Lung (tissue), 12 donors: Measurements from ENCODE around the gene ZFP91. TPM values are rescaled to one million over a fixed set of nuclear protein-coding genes. Genes with fewer than 3 reads are reported as not detected.

Experiments
- ATAC-seq: fragments of 200-7000 bp; cut with Tn5 transposase; one replicate; pipeline ENCODE4 v1.9.1; 2020; ENCODE audit warnings: moderate number of reproducible peaks; ENCODE audit not compliant: insufficient read depth, low FRiP score
- DNase-seq, 3 donors: peaks; one replicate each; pipeline ENCODE4 v3.0.0-alpha.2; 2013 to 2017
- H3K27ac ChIP-seq, 2 donors: one replicate each; pipeline ENCODE4 v1.5.1; 2013; ENCODE audit warnings: mild to moderate bottlenecking in 2 of 2, moderate library complexity in 2 of 2, control low read depth in 1 of 2, inconsistent platforms in 1 of 2, low read depth in 1 of 2, low read length in 1 of 2
- H3K27me3 ChIP-seq, 3 donors: one replicate each; pipeline ENCODE4 v1.5.1; 2013; ENCODE audit warnings: low read length in 2 of 3; ENCODE audit not compliant: control insufficient read depth in 3 of 3, insufficient read depth in 3 of 3
- H3K36me3 ChIP-seq, 4 donors: one replicate each; pipeline ENCODE4 v1.5.1; 2013; ENCODE audit warnings: low read length in 4 of 4, mild to moderate bottlenecking in 1 of 4, moderate library complexity in 1 of 4; ENCODE audit not compliant: control insufficient read depth in 4 of 4, insufficient read depth in 4 of 4
- H3K4me1 ChIP-seq, 5 donors: one replicate each; pipeline ENCODE4 v1.5.1; 2013; ENCODE audit warnings: low read length in 5 of 5, mild to moderate bottlenecking in 2 of 5, moderate library complexity in 1 of 5; ENCODE audit not compliant: control insufficient read depth in 5 of 5, insufficient read depth in 5 of 5
- H3K4me3 ChIP-seq: one replicate; pipeline ENCODE4 v1.5.1; 2013; ENCODE audit warnings: mild to moderate bottlenecking, control low read depth, moderate library complexity
- H3K9ac ChIP-seq, 2 donors: one replicate each; pipeline ENCODE4 v1.5.1; 2013; ENCODE audit warnings: low read length in 2 of 2, control low read depth in 1 of 2; ENCODE audit not compliant: insufficient read depth in 1 of 2
- H3K9me3 ChIP-seq, 4 donors: one replicate each; pipeline ENCODE4 v1.5.1; 2013; ENCODE audit warnings: low read length in 3 of 4, mild to moderate bottlenecking in 1 of 4, moderate library complexity in 1 of 4; ENCODE audit not compliant: control insufficient read depth in 4 of 4, insufficient read depth in 3 of 4
- CTCF ChIP-seq: IDR thresholded peaks from 2 replicates; pipeline ENCODE4 v1.5.1; 2012; ENCODE audit warnings: mild to moderate bottlenecking; ENCODE audit errors: control extremely low read depth, extremely low read depth
- WGBS, 2 donors: extraction: QIAGEN DNeasy Blood & Tissue Kit; methylation state at CpG; one replicate each; pipeline ENCODE4 v1.1.7; 2013; 5-methylcytosine and 5-hydroxymethylcytosine counted together
- polyA plus RNA-seq, 2 donors: library from polyadenylated mRNA; stranded (reverse); fragments of 200-250 nt; gene quantifications; one replicate each; pipeline ENCODE4 v1.2.1, GENCODE V29; 2013
- total RNA-seq, 2 donors: library from RNA; depleted of rRNA in 1 of 2; stranded (reverse); fragments of >200 nt in 1 of 2; gene quantifications; one replicate each; pipeline ENCODE4 v1.2.1, GENCODE V29; 2014 to 2021
- donor health status: control.
- donor health status: control.
- donor health status: Bipolar disorder and iron deficiency.
- donor health status: healthy.
- donor health status: DM: yes; HTN: yes; CAD: no.

Gene ZFP91
- total and polyA plus RNA-seq, 4 donors = 11.1 to 47.0 (median 31.2) TPM

GRCh38 chr11:58576887-58577471 is 1.9 kb upstream of the ZFP91 start:
- H3K9ac ChIP-seq = peak overlapping the region in 1 of 2 donors; percentile 97
- no peak for TF ChIP-seq CTCF
- ATAC-seq = no peak
- H3K9me3 ChIP-seq = no peaks in the 10 kb centered on the region
- no peaks in the 10 kb centered on the region for H3K27me3 ChIP-seq
- WGBS, 2 donors = 29 to 36% methylated on average over 4 of the region's 4 CpGs
- H3K4me1 ChIP-seq = peaks cover 7 to 25% (median 10%) of the 10 kb centered on the region in 5 donors
- H3K27ac ChIP-seq = peak overlapping the region; percentile 83 to 97
- no peaks in the 10 kb centered on the region for H3K36me3 ChIP-seq
- no peak overlapping the region for H3K4me3 ChIP-seq
- peak in 2 of 3 donors; percentile 59 to 61 for DNase-seq

GRCh38 chr11:58577555-58578135 is 1.2 kb upstream of the ZFP91 start:
- no peak for ATAC-seq

GRCh38 chr11:58578136-58578634 is 678 bp upstream of the ZFP91 start:
- peak overlapping the region; percentile 83 for H3K4me3 ChIP-seq
- H3K9ac ChIP-seq = peak overlapping the region; percentile 97 to 99
- no peaks in the 10 kb centered on the region for H3K36me3 ChIP-seq
- H3K27ac ChIP-seq = peak overlapping the region; percentile 97 to 100
- 0 to 1% methylated on average over 33 of the region's 33 CpGs for WGBS, 2 donors
- H3K9me3 ChIP-seq = no peaks in the 10 kb centered on the region
- DNase-seq (peak; percentile 97 to 99 (median 99)), ATAC-seq (peak; percentile 71)
- H3K27me3 ChIP-seq = no peaks in the 10 kb centered on the region
- H3K4me1 ChIP-seq = peaks cover 6 to 26% (median 10%) of the 10 kb centered on the region in 5 donors
- no peak for TF ChIP-seq CTCF

More at GRCh38 chr11:58577555-58578135, 1.2 kb upstream of the ZFP91 start:
- H3K36me3 ChIP-seq = no peaks in the 10 kb centered on the region
- peaks cover 7 to 26% (median 10%) of the 10 kb centered on the region in 5 donors for H3K4me1 ChIP-seq
- WGBS, 2 donors = 0% methylated on average over 21 of the region's 21 CpGs
- TF ChIP-seq CTCF = no peak
- H3K27me3 ChIP-seq = no peaks in the 10 kb centered on the region
- peak in 2 of 3 donors; percentile 56 to 66 for DNase-seq
- H3K9me3 ChIP-seq = no peaks in the 10 kb centered on the region
- peak overlapping the region; percentile 52 for H3K4me3 ChIP-seq
- peak overlapping the region; percentile 81 to 97 for H3K9ac ChIP-seq
- H3K27ac ChIP-seq = peak overlapping the region; percentile 97 to 100
